Neuronal stem cell (in vitro differentiated cells): ENCODE results near the gene DTYMK.

Experiments used
- DNase-seq: peaks from one replicate; pipeline ENCODE4 v3.0.0-alpha.2; 2013; ENCODE audit warnings: low spot score
- H2AFZ ChIP-seq: one replicate; pipeline ENCODE4 v1.6.1; 2013; ENCODE audit warnings: mild to moderate bottlenecking, low read length, inconsistent platforms
- H2AK5ac ChIP-seq: 2 replicates; pipeline ENCODE4 v1.6.1; 2013; ENCODE audit warnings: low read depth, mild to moderate bottlenecking, inconsistent platforms, low read length, moderate library complexity, mixed read lengths
- H2BK120ac ChIP-seq: 2 replicates; pipeline ENCODE4 v1.6.1; 2013; ENCODE audit warnings: low read depth, mild to moderate bottlenecking, inconsistent platforms, low read length, moderate library complexity, mixed read lengths
- H2BK12ac ChIP-seq: one replicate; pipeline ENCODE4 v1.6.1; 2013; ENCODE audit warnings: low read length, inconsistent platforms
- H2BK15ac ChIP-seq: 2 replicates; pipeline ENCODE4 v1.6.1; 2013; ENCODE audit warnings: mild to moderate bottlenecking, low read length, inconsistent platforms, mixed read lengths
- H2BK5ac ChIP-seq: one replicate; pipeline ENCODE4 v1.6.1; 2013; ENCODE audit warnings: inconsistent platforms, mild to moderate bottlenecking, low read length, moderate library complexity
- H3K14ac ChIP-seq: one replicate; pipeline ENCODE4 v1.6.1; 2013; ENCODE audit warnings: low read length, inconsistent platforms
- H3K18ac ChIP-seq: 2 replicates; pipeline ENCODE4 v1.6.1; 2013; ENCODE audit warnings: low read length, inconsistent platforms
- H3K23ac ChIP-seq: 2 replicates; pipeline ENCODE4 v1.6.1; 2013; ENCODE audit warnings: low read depth, mild to moderate bottlenecking, mixed read lengths, low read length, inconsistent platforms; ENCODE audit not compliant: poor library complexity
- H3K27ac ChIP-seq: replicated peaks from 3 replicates; pipeline ENCODE4 v1.5.1; 2013; ENCODE audit warnings: low read length, inconsistent platforms
- H3K27me3 ChIP-seq, 3 experiments: 2 replicates each; pipeline ENCODE4 v1.6.1; 2013; ENCODE audit warnings: low read length in 3 of 3, mild to moderate bottlenecking in 2 of 3, inconsistent platforms in 1 of 3, low read depth in 1 of 3, mixed read lengths in 1 of 3, moderate library complexity in 1 of 3; ENCODE audit not compliant: control insufficient read depth in 3 of 3, insufficient read depth in 3 of 3
- H3K36me3 ChIP-seq, 2 donors: replicated peaks in 1 of 2; 2 replicates each; pipeline ENCODE4 v1.6.1; 2013; ENCODE audit warnings: low read length in 2 of 2; ENCODE audit not compliant: control insufficient read depth in 2 of 2, insufficient read depth in 2 of 2
- H3K4ac ChIP-seq: 2 replicates; pipeline ENCODE4 v1.6.1; 2013; ENCODE audit warnings: inconsistent platforms, mild to moderate bottlenecking, low read length, moderate library complexity
- H3K4me1 ChIP-seq, 2 donors: 1 replicate in 1 of 2; 2 replicates in 1 of 2; pipeline ENCODE4 v1.6.1; 2013; ENCODE audit warnings: low read length in 2 of 2, low read depth in 1 of 2; ENCODE audit not compliant: control insufficient read depth in 2 of 2, insufficient read depth in 1 of 2
- H3K4me2 ChIP-seq: one replicate; pipeline ENCODE4 v1.6.1; 2013; ENCODE audit warnings: mild to moderate bottlenecking, low read length, inconsistent platforms; ENCODE audit not compliant: insufficient read depth, poor library complexity, severe bottlenecking
- H3K4me3 ChIP-seq, 2 donors: 2 replicates each; pipeline ENCODE4 v1.5.1; 2013; ENCODE audit warnings: low read length in 2 of 2, mild to moderate bottlenecking in 2 of 2, inconsistent platforms in 1 of 2, moderate library complexity in 1 of 2
- H3K79me1 ChIP-seq: one replicate; pipeline ENCODE4 v1.6.1; 2013; ENCODE audit warnings: low read depth, mild to moderate bottlenecking, inconsistent platforms, low read length, moderate library complexity
- H3K9ac ChIP-seq: one replicate; pipeline ENCODE4 v1.6.1; 2013; ENCODE audit warnings: mild to moderate bottlenecking, low read depth, low read length, inconsistent platforms; ENCODE audit not compliant: poor library complexity
- H3K9me3 ChIP-seq, 2 donors: replicated peaks in 1 of 2; 2 replicates each; pipeline versions ENCODE3 to v1.6.1; 2013; ENCODE audit warnings: low read length in 2 of 2, mild to moderate bottlenecking in 2 of 2, inconsistent platforms in 1 of 2, low read depth in 1 of 2, mixed read lengths in 1 of 2, moderate library complexity in 1 of 2; ENCODE audit not compliant: control insufficient read depth in 2 of 2, insufficient read depth in 1 of 2
- H4K8ac ChIP-seq: one replicate; pipeline ENCODE4 v1.6.1; 2013; ENCODE audit warnings: low read depth, mild to moderate bottlenecking, inconsistent platforms, low read length, moderate library complexity
- H4K91ac ChIP-seq: one replicate; pipeline ENCODE4 v1.6.1; 2013; ENCODE audit warnings: low read length, low read depth, mild to moderate bottlenecking, inconsistent platforms; ENCODE audit not compliant: poor library complexity
- WGBS, 2 donors: extraction: QIAGEN DNeasy Blood & Tissue Kit; methylation state at CpG; one replicate each; pipeline ENCODE4 v1.1.7; 2013; ENCODE audit warnings: missing lambda C conversion rate in 2 of 2, mixed read lengths in 1 of 2; ENCODE audit not compliant: insufficient read length in 2 of 2, insufficient replicate concordance in 1 of 2; ENCODE audit errors: extremely low coverage in 2 of 2; 5-methylcytosine and 5-hydroxymethylcytosine counted together

DTYMK gene

GRCh38 chr2:241706537-241706936 lies 19.9 kb upstream of the DTYMK start:
- H4K91ac ChIP-seq, result no peak overlapping the region
- no peak overlapping the region for H4K8ac ChIP-seq
- H3K14ac ChIP-seq, result no peak overlapping the region
- H3K27ac ChIP-seq, result no peak overlapping the region
- peaks cover 7 to 21% of the 10 kb centered on the region in 2 donors for H3K9me3 ChIP-seq
- no peak overlapping the region for H3K18ac ChIP-seq
- H3K79me1 ChIP-seq, result peaks cover 15% of the 10 kb centered on the region
- H2AK5ac ChIP-seq, result no peak overlapping the region
- WGBS, 2 donors, result no CpG with 5 or more reads among the region's 6 CpGs
- no peak for DNase-seq
- H2BK120ac ChIP-seq, result no peak overlapping the region
- no peak overlapping the region for H2BK5ac ChIP-seq
- no peak overlapping the region for H2BK15ac ChIP-seq
- H3K27me3 ChIP-seq, result no peaks in the 10 kb centered on the region
- H2BK12ac ChIP-seq, result no peak overlapping the region
- H3K4ac ChIP-seq, result no peak overlapping the region
- no peak overlapping the region for H3K9ac ChIP-seq
- H3K36me3 ChIP-seq, result peaks cover 39 to 71% of the 10 kb centered on the region in 2 donors
- peaks cover 5 to 7% of the 10 kb centered on the region in 2 donors for H3K4me1 ChIP-seq
- no peak overlapping the region for H3K4me3 ChIP-seq
- no peak overlapping the region for H2AFZ ChIP-seq
- H3K23ac ChIP-seq, result no peak overlapping the region
- H3K4me2 ChIP-seq, result no peak overlapping the region

- Histone ChIP-seq H3K27me3 (no peaks in the 10 kb centered on the region), H3K23ac (no peak overlapping the region), H2BK15ac (no peak overlapping the region), H2BK5ac (no peak overlapping the region), H2AK5ac (no peak overlapping the region), H4K91ac (no peak overlapping the region), H2BK12ac (no peak overlapping the region), H3K27ac (no peak overlapping the region), H3K36me3 (peaks cover 16 to 40% of the 10 kb centered on the region in 2 donors), H3K9me3 (peaks cover 7 to 18% of the 10 kb centered on the region in 2 donors), H3K4ac (no peak overlapping the region), H2AFZ (peak overlapping the region; percentile 98), H3K4me1 (peaks cover 5 to 7% of the 10 kb centered on the region in 2 donors), H3K79me1 (peaks cover 15% of the 10 kb centered on the region), H3K4me2 (peak overlapping the region; percentile 90), H3K9ac (peak overlapping the region; percentile 88), H4K8ac (no peak overlapping the region), H3K4me3 (peak overlapping the region; percentile 94 to 97), H3K18ac (peak overlapping the region; percentile 59), H2BK120ac (no peak overlapping the region), H3K14ac (no peak overlapping the region)
- no CpG with 5 or more reads among the region's 11 CpGs for WGBS, 2 donors
- DNase-seq, result no peak
These were observed 16.5 kb upstream of the DTYMK start for GRCh38 chr2:241703032-241703604.

- peak overlapping the region; percentile 93 for H3K23ac ChIP-seq
- no peak overlapping the region for H2BK5ac ChIP-seq
- H2AK5ac ChIP-seq, result no peak overlapping the region
- peak; percentile 87 for DNase-seq
- H3K79me1 ChIP-seq, result peaks cover 15% of the 10 kb centered on the region
- peak overlapping the region; percentile 87 for H3K27ac ChIP-seq
- H2BK15ac ChIP-seq, result no peak overlapping the region
- H4K8ac ChIP-seq, result no peak overlapping the region
- H3K4me3 ChIP-seq, result peak overlapping the region; percentile 94 to 97
- no CpG with 5 or more reads among the region's 98 CpGs for WGBS, 2 donors
- peaks cover 14 to 33% of the 10 kb centered on the region in 2 donors for H3K36me3 ChIP-seq
- peak overlapping the region; percentile 88 for H3K9ac ChIP-seq
- H2BK12ac ChIP-seq, result no peak overlapping the region
- H3K18ac ChIP-seq, result peak overlapping the region; percentile 98
- no peak overlapping the region for H3K4ac ChIP-seq
- H4K91ac ChIP-seq, result no peak overlapping the region
- H2BK120ac ChIP-seq, result no peak overlapping the region
- peaks cover 5 to 7% of the 10 kb centered on the region in 2 donors for H3K4me1 ChIP-seq
- H3K27me3 ChIP-seq, result no peaks in the 10 kb centered on the region
- peaks cover 7 to 18% of the 10 kb centered on the region in 2 donors for H3K9me3 ChIP-seq
- H3K14ac ChIP-seq, result no peak overlapping the region
- H2AFZ ChIP-seq, result peak overlapping the region; percentile 98
- peak overlapping the region; percentile 90 for H3K4me2 ChIP-seq
These were observed 15.8 kb upstream of the DTYMK start for GRCh38 chr2:241702155-241703031.
